Osteocyte (in vitro differentiated cells): ENCODE data around the gene MCF2L2. TPM values are rescaled to one million over a fixed set of nuclear protein-coding genes. Genes with fewer than 3 reads are reported as not detected.

Source experiments
- DNase-seq: peaks from one replicate; pipeline ENCODE4 v3.0.0; 2021; ENCODE audit warnings: mixed read lengths; ENCODE audit not compliant: unreplicated experiment; ENCODE audit errors: extremely low spot score
- H3K27ac Mint-ChIP-seq: one replicate; pipeline ENCODE4 v1.8.0; 2021; ENCODE audit warnings: mild to moderate bottlenecking, mixed read lengths; ENCODE audit not compliant: unreplicated experiment
- H3K27me3 Mint-ChIP-seq: one replicate; pipeline ENCODE4 v1.8.0; 2021; ENCODE audit warnings: mixed read lengths; ENCODE audit not compliant: unreplicated experiment
- H3K36me3 Mint-ChIP-seq: one replicate; pipeline ENCODE4 v1.8.0; 2021; ENCODE audit warnings: mixed read lengths; ENCODE audit not compliant: unreplicated experiment
- H3K4me1 Mint-ChIP-seq: one replicate; pipeline ENCODE4 v1.8.0; 2021; ENCODE audit warnings: mixed read lengths; ENCODE audit not compliant: unreplicated experiment
- H3K4me3 Mint-ChIP-seq: one replicate; pipeline ENCODE4 v1.8.0; 2021; ENCODE audit warnings: mild to moderate bottlenecking, moderate library complexity, mixed read lengths; ENCODE audit not compliant: unreplicated experiment
- H3K9me3 Mint-ChIP-seq: one replicate; pipeline ENCODE4 v1.8.0; 2021; ENCODE audit warnings: mixed read lengths; ENCODE audit not compliant: unreplicated experiment
- CTCF ChIP-seq: fragments of 200-600 bp; sonication (generic); IDR thresholded peaks from 2 replicates; pipeline ENCODE4 v1.5.0; 2021; ENCODE audit warnings: antibody characterized with exemption, mild to moderate bottlenecking, moderate library complexity
- total RNA-seq: library from RNA; stranded (reverse); gene quantifications from 2 replicates; pipeline ENCODE4 v1.2.1, GENCODE V29; 2021

Gene MCF2L2
- total RNA-seq, 1 donor from 2014 or later = 1.7 TPM

- Mint-ChIP-seq H3K27ac (no peak overlapping the region), H3K9me3 (no peaks in the 10 kb centered on the region), H3K4me3 (no peak overlapping the region), H3K27me3 (peaks cover 41% of the 10 kb centered on the region), H3K36me3 (no peaks in the 10 kb centered on the region), H3K4me1 (no peaks in the 10 kb centered on the region)
- no peak for DNase-seq
- no peak for TF ChIP-seq CTCF
Measured at GRCh38 chr3:183151086-183151485, 277.3 kb downstream of the MCF2L2 start.

- Mint-ChIP-seq H3K27me3 (peaks cover 36% of the 10 kb centered on the region), H3K9me3 (no peaks in the 10 kb centered on the region), H3K4me3 (no peak overlapping the region), H3K4me1 (no peaks in the 10 kb centered on the region), H3K36me3 (no peaks in the 10 kb centered on the region), H3K27ac (no peak overlapping the region)
- DNase-seq = no peak
- no peak for TF ChIP-seq CTCF
Measured at GRCh38 chr3:183149915-183150750, 278.3 kb downstream of the MCF2L2 start.

- peaks cover 2% of the 10 kb centered on the region for H3K4me1 Mint-ChIP-seq
- no peak overlapping the region for H3K27ac Mint-ChIP-seq
- no peak overlapping the region for H3K4me3 Mint-ChIP-seq
- DNase-seq = no peak
- H3K9me3 Mint-ChIP-seq = no peaks in the 10 kb centered on the region
- no peaks in the 10 kb centered on the region for H3K36me3 Mint-ChIP-seq
- TF ChIP-seq CTCF = no peak
- H3K27me3 Mint-ChIP-seq = peaks cover 33% of the 10 kb centered on the region
Measured at GRCh38 chr3:183148056-183148455, 280.4 kb downstream of the MCF2L2 start.

- H3K36me3 Mint-ChIP-seq = no peaks in the 10 kb centered on the region
- no peak overlapping the region for H3K4me3 Mint-ChIP-seq
- H3K9me3 Mint-ChIP-seq = no peaks in the 10 kb centered on the region
- DNase-seq = no peak
- no peak for TF ChIP-seq CTCF
- H3K4me1 Mint-ChIP-seq = peaks cover 8% of the 10 kb centered on the region
- H3K27ac Mint-ChIP-seq = no peak overlapping the region
- H3K27me3 Mint-ChIP-seq = peaks cover 33% of the 10 kb centered on the region
Measured at GRCh38 chr3:183144363-183144762, 284.1 kb downstream of the MCF2L2 start.

GRCh38 chr3:183142199-183142598 lies 286.2 kb downstream of the MCF2L2 start:
- TF ChIP-seq CTCF = no peak
- H3K4me1 Mint-ChIP-seq = peaks cover 8% of the 10 kb centered on the region
- no peaks in the 10 kb centered on the region for H3K36me3 Mint-ChIP-seq
- no peak for DNase-seq
- H3K4me3 Mint-ChIP-seq = no peak overlapping the region
- no peak overlapping the region for H3K27ac Mint-ChIP-seq
- peaks cover 26% of the 10 kb centered on the region for H3K27me3 Mint-ChIP-seq
- no peaks in the 10 kb centered on the region for H3K9me3 Mint-ChIP-seq
